Body of pancreas (tissue), 4 donors: ENCODE results near the gene SPAG6. TPM values are rescaled to one million over a fixed set of nuclear protein-coding genes. Genes with fewer than 3 reads are reported as not detected.
"Not testable (repeated sequence)": the region's sequence is repeated elsewhere in the genome, so short reads cannot be mapped to it uniquely, and the experiment has no call there.

Source experiments
- ATAC-seq: fragments of 150-250 bp; one replicate; pipeline ENCODE4 v1.9.1; 2016
- DNase-seq, 4 donors: peaks; one replicate each; pipeline ENCODE4 v3.0.0-alpha.2; 2019
- H3K27ac ChIP-seq, 4 donors: fragments of 200-600 bp; sonication (generic); 1 replicate in 3 of 4; 2 replicates in 1 of 4; pipeline versions ENCODE4 v1.5.1 to v1.6.1; 2016 to 2019; ENCODE audit warnings: mild to moderate bottlenecking in 1 of 4, mixed read lengths in 1 of 4, moderate library complexity in 1 of 4
- H3K27me3 ChIP-seq, 2 donors: fragments of 200-600 bp; sonication (generic); one replicate each; pipeline ENCODE4 v1.6.0; 2016; ENCODE audit warnings: mild to moderate bottlenecking in 1 of 2
- H3K36me3 ChIP-seq, 2 donors: fragments of 200-600 bp; sonication (generic); replicated peaks in 1 of 2; 2 replicates each; pipeline ENCODE4 v1.5.1; 2016; ENCODE audit warnings: low read depth in 2 of 2; ENCODE audit not compliant: insufficient read depth in 1 of 2
- H3K4me1 ChIP-seq: fragments of 200-600 bp; sonication (generic); one replicate; pipeline ENCODE4 v1.6.0; 2016
- H3K4me3 ChIP-seq, 2 donors: fragments of 200-600 bp; sonication (generic); 1 replicate in 1 of 2; 2 replicates in 1 of 2; pipeline ENCODE4 v1.5.1; 2016 to 2019
- H3K9me3 ChIP-seq, 3 donors: fragments of 200-600 bp; sonication (generic); 1 replicate in 2 of 3; 2 replicates in 1 of 3; pipeline ENCODE4 v1.5.1; 2016
- POLR2A ChIP-seq, 3 donors: fragments of 450-650 bp; IDR thresholded peaks; one replicate each; pipeline ENCODE4 v1.6.1; 2016; ENCODE audit warnings: antibody characterized with exemption in 3 of 3, mild to moderate bottlenecking in 2 of 3
- WGBS, 2 donors: methylation state at CpG; one replicate each; pipeline ENCODE4 v1.1.5; 2017; 5-methylcytosine and 5-hydroxymethylcytosine counted together
- intact Hi-C: fragments of 100-400 bp; cut with DNase I; formaldehyde crosslinking; loops from one replicate; pipeline ENCODE4 v1.15.1; 2023
- total RNA-seq, 2 donors: library from RNA; depleted of rRNA; stranded (reverse); fragments of >200 nt; gene quantifications; one replicate each; pipeline ENCODE4 v1.1.0, GENCODE V29; 2016
- TF ChIP-seq, protein P1 (sequence below), 7 experiments: fragments of 450-650 bp in 4 of 7; fragments of 200-600 bp in 3 of 7; sonication (generic) in 3 of 7; IDR thresholded peaks; one replicate each; pipeline ENCODE4 v1.5.1; 2016 to 2019; ENCODE audit warnings: antibody characterized with exemption in 7 of 7

SPAG6 gene
- total RNA-seq, 2 donors from 2014 or later, result 0.26 TPM; not detected in 1

GRCh38 chr10:22344781-22345300, 455 bp upstream of the SPAG6 start:
- 8 to 25% methylated on average over 2 to 26 of the region's 26 CpGs for WGBS, 2 donors

DNA sequence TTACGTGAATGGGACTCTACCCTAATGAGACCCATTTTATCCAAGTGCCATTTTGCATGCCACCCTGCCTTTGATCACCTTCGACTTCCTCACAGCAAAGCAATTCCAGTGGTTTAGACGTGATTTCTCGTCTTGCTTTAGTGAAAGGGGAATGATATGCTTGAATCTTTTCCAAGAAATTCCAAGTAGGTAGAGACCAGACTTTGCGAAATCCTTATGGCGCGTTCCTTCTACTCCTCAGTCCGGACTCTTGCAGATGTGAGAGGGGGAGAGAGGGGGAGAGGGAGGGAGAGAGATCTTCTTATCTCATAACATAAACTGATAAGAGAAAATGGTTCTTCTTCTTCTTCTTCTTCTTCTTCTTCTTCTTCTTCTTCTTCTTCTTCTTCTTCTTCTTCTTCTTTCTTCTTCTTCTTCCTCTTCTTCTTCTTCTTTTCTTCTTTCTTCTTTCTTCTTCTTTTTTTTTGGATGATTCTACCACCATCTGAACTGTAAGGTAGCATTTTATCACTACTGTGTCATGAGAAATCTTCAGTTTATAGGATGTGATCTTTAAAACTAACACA, 883 bp downstream of the SPAG6 start:
- no peak overlapping the region for H3K27ac ChIP-seq
- ATAC-seq (no peak), DNase-seq (no peak)
- H3K4me3 ChIP-seq, result no peak overlapping the region
- intact Hi-C loops, result no loop called here
- H3K27me3 ChIP-seq, result peaks cover 3 to 25% of the 10 kb centered on the region in 2 donors
- no peaks in the 10 kb centered on the region for H3K9me3 ChIP-seq
- H3K36me3 ChIP-seq, result no peaks in the 10 kb centered on the region
- TF ChIP-seq POLR2A (IDR thresholded peaks at IDR 0.05), result no peak
- WGBS, 2 donors, result 32 to 42% methylated on average over 8 of the region's 8 CpGs
- peaks cover 10% of the 10 kb centered on the region for H3K4me1 ChIP-seq

More at GRCh38 chr10:22344781-22345300, 455 bp upstream of the SPAG6 start:
- DNase-seq, result no peak
- intact Hi-C loops, result no loop called here
- no peak overlapping the region for H3K4me3 ChIP-seq
- no peaks in the 10 kb centered on the region for H3K9me3 ChIP-seq
- H3K27me3 ChIP-seq, result peaks cover 3 to 25% of the 10 kb centered on the region in 2 donors
- peaks cover 14% of the 10 kb centered on the region for H3K4me1 ChIP-seq
- TF ChIP-seq, protein P1, sequence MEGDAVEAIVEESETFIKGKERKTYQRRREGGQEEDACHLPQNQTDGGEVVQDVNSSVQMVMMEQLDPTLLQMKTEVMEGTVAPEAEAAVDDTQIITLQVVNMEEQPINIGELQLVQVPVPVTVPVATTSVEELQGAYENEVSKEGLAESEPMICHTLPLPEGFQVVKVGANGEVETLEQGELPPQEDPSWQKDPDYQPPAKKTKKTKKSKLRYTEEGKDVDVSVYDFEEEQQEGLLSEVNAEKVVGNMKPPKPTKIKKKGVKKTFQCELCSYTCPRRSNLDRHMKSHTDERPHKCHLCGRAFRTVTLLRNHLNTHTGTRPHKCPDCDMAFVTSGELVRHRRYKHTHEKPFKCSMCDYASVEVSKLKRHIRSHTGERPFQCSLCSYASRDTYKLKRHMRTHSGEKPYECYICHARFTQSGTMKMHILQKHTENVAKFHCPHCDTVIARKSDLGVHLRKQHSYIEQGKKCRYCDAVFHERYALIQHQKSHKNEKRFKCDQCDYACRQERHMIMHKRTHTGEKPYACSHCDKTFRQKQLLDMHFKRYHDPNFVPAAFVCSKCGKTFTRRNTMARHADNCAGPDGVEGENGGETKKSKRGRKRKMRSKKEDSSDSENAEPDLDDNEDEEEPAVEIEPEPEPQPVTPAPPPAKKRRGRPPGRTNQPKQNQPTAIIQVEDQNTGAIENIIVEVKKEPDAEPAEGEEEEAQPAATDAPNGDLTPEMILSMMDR (IDR thresholded peaks at IDR 0.05), result no peak
- TF ChIP-seq POLR2A (IDR thresholded peaks at IDR 0.05), result no peak
- H3K27ac ChIP-seq, result no peak overlapping the region
- ATAC-seq, result no peak
- no peaks in the 10 kb centered on the region for H3K36me3 ChIP-seq

- TF ChIP-seq, protein P1 (IDR thresholded peaks at IDR 0.05), result no peak
- TF ChIP-seq POLR2A (IDR thresholded peaks at IDR 0.05), result no peak
- Histone ChIP-seq H3K4me3 (no peak overlapping the region), H3K9me3 (no peaks in the 10 kb centered on the region), H3K27me3 (peaks cover 0 to 22% of the 10 kb centered on the region in 2 donors), H3K27ac (no peak overlapping the region), H3K36me3 (no peaks in the 10 kb centered on the region), H3K4me1 (peaks cover 6% of the 10 kb centered on the region)
- ATAC-seq, result no peak
- 93 to 100% methylated on average over 1 of the region's 1 CpG for WGBS, 2 donors
- DNase-seq, result no peak
- intact Hi-C loops, result no loop called here
These were observed 4.5 kb downstream of the SPAG6 start for GRCh38 chr10:22349755-22350154.

DNA sequence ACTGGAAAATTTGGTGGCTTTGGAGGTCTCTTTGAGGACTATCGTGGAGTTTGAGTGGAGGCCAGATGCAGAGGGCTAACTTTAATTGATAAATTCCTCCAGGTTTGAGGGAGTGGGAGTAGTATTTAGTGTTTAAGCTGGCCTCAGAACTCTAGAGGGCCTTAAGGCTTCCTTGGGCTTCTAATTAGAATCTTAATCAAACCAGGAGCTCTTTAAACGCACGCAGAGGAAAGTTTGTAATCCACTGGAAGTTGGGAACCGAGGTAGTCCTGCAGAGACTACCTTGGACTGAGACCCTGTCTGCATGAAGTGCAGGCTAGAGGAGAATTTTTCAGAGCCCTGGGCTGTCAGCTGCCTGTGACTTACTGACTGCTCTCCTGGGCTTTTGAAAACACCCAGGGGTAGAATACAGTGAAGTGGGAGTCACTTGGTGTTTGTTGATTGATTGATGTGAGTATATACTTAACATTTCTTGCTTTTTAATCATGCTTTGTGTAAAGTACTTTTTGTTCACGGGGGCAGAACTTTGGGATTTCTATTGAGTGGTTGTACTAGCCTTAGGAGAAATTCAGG, 5.9 kb downstream of the SPAG6 start:
- ATAC-seq, result no peak

DNA sequence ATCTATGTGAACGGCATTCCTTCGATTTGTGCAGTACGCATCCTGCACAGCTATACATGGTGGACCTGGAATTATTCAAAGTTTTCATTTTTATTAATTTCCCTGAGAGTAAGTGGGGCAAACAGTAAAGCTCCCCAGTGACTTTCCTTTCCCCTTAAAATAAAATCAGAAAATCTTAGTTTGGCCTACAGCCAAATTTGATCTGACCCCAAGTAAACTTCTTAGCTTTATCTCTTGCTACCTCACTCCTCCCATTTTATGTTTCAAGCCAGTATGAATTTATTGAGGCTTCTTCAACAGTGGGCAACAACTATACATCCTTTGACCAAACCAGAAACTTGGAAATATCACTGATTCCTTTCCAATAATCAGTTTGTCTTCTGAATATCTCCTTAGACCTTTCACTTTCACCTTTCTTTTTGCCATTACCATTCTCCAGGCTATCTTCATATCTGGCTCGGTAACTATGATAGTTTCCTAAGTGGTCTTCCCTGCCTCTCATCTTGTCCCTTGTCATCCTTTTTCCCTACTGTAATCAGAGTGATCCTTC, 11.1 kb downstream of the SPAG6 start:
- H3K27ac ChIP-seq, result no peak overlapping the region
- no peaks in the 10 kb centered on the region for H3K9me3 ChIP-seq
- no peak for DNase-seq
- no peaks in the 10 kb centered on the region for H3K36me3 ChIP-seq
- H3K4me1 ChIP-seq, result no peaks in the 10 kb centered on the region
- intact Hi-C loops, result no loop called here
- no peak overlapping the region for H3K4me3 ChIP-seq
- TF ChIP-seq, protein P1 (IDR thresholded peaks at IDR 0.05), result no peak
- TF ChIP-seq POLR2A (IDR thresholded peaks at IDR 0.05), result no peak
- no peaks in the 10 kb centered on the region for H3K27me3 ChIP-seq
- 80 to 82% methylated on average over 4 of the region's 4 CpGs for WGBS, 2 donors
- ATAC-seq, result no peak

More for the DNA sequence above, 5.9 kb downstream of the SPAG6 start:
- no peak for DNase-seq
- H3K27ac ChIP-seq, result no peak overlapping the region
- H3K4me3 ChIP-seq, result no peak overlapping the region
- peaks cover 0 to 8% of the 10 kb centered on the region in 2 donors for H3K27me3 ChIP-seq
- no peaks in the 10 kb centered on the region for H3K9me3 ChIP-seq
- H3K4me1 ChIP-seq, result no peaks in the 10 kb centered on the region
- intact Hi-C loops, result no loop called here
- 89 to 92% methylated on average over 5 of the region's 5 CpGs for WGBS, 2 donors
- TF ChIP-seq, protein P1 (IDR thresholded peaks at IDR 0.05), result no peak
- no peak for TF ChIP-seq POLR2A (IDR thresholded peaks at IDR 0.05)
- no peaks in the 10 kb centered on the region for H3K36me3 ChIP-seq

DNA sequence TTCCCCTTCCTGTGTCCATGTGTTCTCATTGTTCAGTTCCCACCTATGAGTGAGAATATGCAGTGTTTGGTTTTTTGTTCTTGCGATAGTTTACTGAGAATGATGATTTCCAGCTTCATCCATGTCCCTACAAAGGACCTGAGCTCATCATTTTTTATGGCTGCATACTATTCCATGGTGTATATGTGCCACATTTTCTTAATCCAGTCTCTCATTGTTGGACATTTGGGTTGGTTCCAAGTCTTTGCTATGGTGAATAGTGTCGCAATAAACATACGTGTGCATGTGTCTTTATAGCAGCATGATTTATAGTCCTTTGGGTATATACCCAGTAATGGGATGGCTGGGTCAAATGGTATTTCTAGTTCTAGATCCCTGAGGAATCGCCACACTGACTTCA, 12.5 kb downstream of the SPAG6 start:
- H3K36me3 ChIP-seq, H3K27me3 ChIP-seq, ATAC-seq, DNase-seq, H3K27ac ChIP-seq, H3K4me3 ChIP-seq, intact Hi-C loops, H3K9me3 ChIP-seq, H3K4me1 ChIP-seq: not testable (repeated sequence)
- WGBS, 2 donors, result 81 to 85% methylated on average over 3 to 4 of the region's 4 CpGs
